G401.6 (cell line): Measurements from ENCODE around the gene LY6G6C.

Source experiments
- FAIRE-seq: peaks from 2 replicates; lab custom pipeline; 2012; peaks lifted over from hg19 to GRCh38; lab: Jason Lieb, UNC

The LY6G6C gene, protein sequence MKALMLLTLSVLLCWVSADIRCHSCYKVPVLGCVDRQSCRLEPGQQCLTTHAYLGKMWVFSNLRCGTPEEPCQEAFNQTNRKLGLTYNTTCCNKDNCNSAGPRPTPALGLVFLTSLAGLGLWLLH

DNA sequence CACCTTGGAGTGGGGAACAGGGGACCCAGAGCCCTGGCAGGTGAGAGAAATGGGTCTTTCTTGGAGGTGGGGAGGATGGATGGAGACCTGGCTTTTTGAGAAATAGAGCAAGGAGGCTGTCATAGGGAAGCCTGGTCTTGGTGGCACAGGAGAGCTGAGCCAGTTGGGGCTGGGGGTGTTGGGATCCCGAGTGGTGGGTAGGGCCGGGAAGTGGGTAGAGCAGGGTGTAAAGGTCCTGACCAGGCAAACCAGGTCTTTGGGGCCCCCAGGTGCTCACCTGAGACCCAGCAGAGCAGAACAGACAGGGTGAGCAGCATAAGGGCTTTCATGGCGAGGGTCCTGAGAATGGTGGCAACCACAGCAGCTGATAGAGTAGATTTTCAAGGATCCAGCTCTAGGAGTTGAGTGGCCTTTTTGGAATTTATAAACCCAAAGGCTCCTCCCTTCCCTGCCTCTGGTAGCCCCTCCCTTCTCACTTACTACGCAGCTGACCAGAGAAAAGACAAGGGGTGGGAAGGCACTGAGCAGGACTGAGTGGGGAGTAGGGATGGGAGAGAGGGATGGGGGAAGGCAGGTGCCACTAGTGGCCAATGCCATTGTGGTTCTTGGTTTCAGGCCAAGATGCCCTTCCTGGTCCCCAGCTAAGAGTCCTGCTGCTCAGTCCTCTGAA, at the start of gene LY6G6C:
TSS of gene LY6G6C (minus strand) at position 396 of the 670 bp plus-strand sequence. CDS start at position 329, 67 bp downstream.
- no peak for FAIRE-seq

DNA sequence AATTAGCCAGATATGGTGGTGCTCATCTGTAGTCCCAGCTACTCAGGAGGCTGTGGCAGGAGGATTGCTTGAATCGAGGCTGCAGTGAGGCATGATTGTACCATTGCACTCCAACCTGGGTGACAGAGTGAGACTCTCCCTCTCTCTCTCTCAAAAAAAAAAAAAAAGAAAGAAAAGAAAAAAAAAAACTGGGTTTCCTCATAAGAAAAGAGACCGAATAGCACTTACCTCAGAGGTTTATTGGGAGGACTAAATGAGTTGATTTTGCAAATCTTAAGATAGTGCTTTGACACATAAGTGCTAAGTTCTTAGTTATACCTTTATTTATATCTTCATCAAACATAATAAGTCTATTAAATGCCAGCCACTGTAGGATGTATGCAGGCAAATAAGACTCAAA, 49.3 kb upstream of the LY6G6C start:
- FAIRE-seq: no peak

DNA sequence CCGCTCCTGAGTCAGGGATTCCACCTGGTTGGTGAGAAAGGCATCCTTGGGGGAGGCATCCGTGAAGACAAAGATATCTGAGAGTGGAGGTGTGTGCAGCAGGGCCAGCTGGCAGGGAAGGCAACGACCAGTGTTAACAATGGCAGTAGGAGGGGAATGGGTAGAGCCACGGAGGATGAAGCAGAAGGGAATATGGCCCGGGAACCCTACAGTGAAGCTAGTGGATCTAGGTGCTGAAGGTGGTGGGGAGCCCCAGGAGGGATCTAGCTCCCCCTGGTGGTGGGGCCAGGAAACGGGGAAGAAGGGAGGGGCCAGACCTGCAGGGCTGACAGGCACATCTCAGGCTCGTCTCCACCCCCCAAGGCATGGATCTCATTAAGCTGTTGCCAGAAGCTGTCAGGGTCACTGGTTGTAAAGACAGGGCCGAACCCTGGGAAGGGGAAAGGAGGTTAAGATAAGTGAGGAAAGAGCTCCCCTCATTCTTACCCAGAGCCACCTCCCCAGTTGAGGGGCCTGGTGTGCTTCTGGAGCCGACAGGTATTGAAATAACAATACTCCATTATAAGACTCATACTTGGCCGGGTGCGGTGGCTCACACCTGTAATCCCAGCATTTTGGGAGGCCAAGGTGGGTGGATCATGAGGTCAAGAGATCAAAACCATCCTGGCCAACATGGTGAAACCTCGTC, 48.3 kb upstream of the LY6G6C start:
- FAIRE-seq: no peak

DNA sequence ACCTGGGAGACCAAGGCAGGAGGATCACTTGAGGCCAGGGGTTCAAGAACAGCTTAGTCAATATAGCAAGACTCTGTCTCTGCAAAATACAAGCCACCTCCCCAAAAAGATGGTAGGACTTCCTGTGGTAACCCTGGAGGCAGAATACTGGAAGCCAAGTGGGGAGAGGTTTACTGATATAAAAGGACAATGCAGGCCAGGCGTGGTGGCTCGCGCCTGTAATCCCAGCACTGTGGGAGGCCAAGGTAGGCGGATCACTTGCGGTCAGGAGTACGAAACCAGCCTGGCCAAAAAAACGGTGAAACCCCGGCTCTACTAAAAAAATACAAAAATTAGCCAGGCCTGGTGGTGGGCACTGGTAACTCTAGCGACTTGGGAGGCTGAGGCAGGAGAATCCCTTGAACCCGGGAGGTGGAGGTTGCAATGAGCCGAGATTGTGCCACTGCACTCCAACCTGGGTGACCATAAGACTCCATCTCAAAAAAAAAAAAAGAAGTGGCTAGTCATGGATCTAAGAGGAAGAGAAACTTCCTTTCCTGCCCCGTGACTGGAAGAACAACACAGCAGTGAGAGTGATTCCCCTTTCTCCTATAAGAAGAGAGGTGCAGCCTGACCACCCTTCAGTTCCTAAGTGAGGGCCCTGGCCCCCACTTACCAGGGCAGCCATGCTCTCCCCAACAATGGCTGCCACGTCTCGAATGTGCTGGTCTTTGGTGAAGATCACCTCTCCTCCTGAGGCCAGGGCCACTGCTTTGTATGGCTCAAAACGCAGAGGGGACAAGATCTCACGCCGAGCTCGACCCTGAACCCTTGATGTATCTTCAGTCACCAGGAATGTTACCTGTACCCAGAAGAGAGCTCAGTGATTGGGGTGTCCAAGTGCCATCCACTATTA, 47.1 kb upstream of the LY6G6C start:
- no peak for FAIRE-seq

DNA sequence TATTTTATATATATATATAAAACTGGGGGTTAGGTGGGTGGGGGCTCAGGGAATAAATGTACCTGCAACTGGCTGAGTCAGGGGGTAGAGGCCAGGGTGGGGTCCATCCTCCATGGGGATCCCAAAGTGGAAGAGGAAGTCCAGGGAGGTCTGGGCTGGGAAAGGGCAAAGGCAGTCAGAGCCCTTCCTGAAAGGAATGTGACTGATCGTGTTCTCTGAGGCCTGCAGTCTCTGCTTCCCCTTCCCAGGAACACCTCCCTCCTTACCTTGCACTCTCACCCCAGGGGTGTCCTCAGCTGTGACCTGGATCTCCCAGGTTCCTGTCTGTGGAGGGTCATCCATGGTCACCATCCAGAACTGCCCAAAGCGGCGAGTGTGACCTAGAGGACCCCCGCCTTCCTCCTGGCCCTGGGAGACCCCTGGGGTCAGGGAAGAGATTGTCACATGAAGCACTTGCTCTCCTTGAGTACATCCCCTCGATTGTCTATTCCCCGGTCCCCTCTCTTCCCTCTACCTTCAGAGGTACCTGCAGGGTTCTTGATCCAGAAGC, 45.6 kb upstream of the LY6G6C start:
- no peak for FAIRE-seq

DNA sequence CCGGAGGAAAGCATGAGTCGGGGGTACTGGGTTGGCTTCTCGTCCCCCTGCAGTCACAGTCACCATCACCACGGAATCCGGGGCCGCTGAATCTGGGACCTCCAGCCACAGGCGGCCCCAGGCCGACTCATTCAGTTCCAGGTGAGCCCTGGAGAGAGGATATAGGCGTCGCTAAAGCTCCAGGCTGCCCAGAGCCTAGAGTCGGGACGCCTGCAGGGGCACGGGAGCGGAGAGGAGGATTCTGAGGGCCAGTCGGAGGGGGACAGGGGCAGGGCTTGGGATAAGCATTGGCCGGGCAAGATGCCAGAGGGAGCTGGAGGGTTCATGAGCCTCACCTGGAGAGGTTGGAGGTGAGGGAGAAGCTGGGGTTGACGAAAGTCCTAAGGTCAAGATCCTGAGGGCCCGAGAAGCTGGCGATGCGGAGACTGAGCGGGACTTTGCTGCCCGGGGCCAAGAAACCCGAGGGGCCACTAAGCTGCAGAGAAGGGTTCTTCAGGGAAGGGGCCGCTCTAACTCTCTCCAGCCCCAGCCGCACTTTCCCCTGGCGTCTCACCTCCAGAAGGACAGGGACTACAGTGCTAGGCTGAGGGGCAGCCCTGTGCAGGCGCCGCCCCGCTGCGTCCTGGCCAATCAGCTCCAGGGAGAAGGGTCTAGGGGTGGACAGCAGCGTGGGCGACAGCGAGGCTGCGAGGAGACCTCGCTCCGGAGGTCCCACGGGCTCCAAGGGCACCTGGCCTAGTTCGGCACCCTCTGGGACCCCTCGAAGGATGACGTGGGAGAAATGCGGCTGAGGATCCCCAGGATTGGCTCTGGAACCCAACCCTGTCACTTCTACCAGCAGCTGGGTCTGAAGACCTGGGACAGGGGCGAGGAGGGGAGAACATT, 44.6 kb upstream of the LY6G6C start:
- no peak for FAIRE-seq

DNA sequence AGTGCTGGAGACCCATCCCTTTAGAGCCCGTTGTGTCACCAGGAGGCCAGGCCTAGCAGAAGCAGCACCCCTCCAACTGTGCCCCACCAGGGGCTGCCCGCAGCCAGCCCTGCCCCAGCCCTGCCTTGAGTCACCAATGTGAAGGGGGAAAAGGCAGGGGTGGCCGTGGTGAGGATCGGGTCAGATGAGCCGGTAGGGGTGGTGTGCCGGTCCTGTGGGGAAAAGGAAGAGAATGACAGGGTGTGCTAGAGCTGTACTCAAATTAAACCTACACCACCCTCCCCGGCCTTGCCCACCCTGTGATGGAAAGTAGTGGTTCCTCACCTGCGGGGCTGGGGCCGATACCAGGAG, 44.0 kb upstream of the LY6G6C start:
- no peak for FAIRE-seq

DNA sequence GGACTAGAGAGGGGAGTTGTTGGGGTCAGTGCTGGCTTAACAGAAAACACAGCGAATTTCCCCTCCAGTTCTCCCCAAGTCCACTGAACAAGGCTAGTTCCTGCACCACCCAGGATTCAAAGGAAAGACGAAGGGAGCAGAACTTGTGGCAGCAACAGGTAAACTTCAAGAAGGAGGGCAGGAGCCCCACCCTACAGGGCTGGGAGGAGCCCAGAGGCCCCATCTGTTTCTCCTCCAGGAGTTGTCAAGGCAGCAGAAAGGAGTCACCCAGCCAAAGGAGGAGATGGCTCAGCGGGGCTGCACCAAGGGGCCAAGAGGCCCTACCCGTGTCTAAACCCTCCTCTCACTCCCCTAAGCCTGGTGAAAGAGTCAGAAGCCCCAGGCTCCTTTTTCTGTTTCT, 42.7 kb upstream of the LY6G6C start:
- FAIRE-seq: no peak

DNA sequence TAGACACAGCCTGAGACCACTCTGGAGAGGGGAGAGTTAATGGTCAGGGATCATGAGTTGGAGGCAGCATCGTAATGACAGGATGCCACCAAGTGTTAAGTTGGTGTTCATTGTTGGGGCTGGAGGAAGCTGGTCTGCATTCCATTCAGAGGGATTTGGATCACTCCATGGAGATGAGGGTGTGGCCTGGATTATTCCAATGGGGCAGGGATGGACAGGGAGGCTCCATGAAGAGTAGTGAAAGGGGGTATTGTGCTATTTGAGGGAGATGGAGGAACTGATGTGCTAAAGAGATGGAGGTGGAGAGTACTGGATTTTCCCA, 42.0 kb upstream of the LY6G6C start:
- peak; percentile 80 for FAIRE-seq

DNA sequence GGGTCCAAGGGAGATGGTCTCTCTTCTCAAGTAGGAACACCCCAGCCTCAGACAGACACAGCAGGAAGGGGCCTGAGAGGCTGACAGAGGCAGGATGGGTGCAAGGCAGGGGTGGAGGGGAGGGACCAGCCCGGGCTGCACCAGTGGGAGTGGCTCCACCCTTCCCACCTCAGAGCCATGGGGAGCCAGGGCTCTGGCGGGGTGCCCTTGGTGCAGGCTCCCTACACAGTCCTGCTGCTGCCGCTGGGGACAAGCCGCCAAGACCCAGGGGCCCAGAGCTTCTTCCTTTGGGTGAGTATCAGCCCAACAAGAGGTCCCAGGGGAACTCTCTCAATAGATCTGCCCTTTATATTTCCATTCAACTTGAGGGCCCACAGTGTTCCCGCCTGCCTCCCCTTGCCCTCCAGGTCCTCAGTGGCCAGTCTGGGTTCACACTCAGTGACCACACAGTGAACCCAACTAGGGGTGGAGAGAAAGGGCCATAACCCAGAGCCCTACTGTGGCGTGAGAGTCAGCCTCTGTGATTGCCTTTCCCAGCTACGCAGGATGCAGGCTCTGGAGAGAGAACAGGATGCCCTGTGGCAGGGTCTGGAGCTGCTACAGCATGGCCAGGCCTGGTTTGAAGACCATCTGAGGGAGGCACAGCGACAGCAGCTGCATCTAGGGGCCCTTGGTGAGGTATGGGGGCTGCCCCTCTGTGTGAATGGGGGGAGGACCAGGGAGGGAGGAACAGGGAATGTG, 41.5 kb upstream of the LY6G6C start:
- no peak for FAIRE-seq

DNA sequence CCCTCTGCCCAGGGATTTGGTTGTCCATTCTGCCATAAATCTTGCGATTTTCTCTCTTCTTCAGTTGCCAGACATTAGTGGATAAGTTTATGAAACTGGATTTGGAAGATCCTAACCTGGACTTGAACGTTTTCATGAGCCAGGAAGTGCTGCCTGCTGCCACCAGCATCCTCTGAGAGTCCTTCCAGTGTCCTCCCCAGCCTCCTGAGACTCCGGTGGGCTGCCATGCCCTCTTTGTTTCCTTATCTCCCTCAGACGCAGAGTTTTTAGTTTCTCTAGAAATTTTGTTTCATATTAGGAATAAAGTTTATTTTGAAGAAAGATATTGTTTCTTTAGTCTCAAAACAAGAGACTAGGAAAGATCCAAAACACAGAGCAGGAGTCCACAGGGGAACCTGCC, 40.8 kb upstream of the LY6G6C start, which contains the start of gene SAPCD1:
TSS of gene SAPCD1 (plus strand) at position 301 of the 400 bp plus-strand sequence. CDS start 399 bp downstream, outside the sequence.
- no peak for FAIRE-seq

DNA sequence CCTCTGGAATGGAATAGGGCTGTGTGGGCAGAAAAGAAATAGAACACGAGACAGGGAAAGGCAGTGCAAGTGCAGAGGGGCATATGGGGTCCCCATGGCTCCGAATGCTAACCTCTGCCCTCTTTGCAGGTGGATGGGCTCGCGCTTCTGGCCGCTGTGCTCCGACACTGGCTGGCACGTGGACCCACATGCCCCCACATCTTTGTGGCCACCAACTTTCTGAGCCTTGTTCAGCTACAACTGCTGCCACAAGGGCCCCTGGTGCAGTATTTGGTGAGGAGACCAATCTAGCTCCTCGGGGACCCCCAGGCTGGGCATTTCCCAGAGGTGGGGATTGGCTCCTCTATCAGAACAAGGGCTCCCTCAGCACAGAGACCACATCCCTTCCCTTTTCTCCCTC, 39.8 kb upstream of the LY6G6C start:
- FAIRE-seq: no peak

DNA sequence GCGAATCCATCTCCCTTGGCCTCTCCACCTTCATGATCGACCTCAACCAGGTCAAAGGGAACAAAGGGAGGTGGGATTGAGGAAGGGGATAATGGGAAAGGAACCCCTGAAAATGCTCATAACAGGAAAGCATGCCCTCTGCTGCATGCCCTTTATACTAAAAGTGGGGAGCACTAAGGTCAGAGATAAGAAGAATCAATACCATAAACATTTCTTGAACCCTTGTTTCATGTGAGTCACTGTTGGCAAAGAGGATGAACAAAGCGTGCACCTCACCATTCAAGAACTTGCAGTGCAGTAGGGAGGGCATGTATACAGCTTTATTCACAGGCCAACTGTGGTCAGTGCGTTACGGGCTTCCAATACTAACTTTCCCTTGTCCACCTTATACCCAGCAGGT, 39.2 kb upstream of the LY6G6C start:
- no peak for FAIRE-seq

DNA sequence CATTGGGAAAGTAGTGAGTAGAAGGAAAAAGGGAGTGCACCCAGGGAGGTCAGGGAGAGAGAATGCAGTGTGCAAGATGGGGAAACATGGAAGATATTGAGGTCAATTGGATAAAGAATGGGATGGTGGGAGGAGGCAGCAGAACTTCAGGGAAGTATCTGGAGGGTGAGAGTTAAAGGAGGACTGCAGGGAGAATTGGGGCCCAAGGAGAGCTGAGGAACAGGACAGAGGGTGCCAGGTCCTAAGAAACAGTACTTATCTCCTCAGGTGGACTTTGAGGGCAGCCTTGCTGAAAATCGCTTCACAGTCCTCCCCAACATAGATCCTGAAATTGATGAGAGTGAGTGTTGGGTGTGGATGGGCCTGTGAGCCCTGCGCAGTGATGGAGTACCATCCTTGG, 36.7 kb upstream of the LY6G6C start:
- no peak for FAIRE-seq

DNA sequence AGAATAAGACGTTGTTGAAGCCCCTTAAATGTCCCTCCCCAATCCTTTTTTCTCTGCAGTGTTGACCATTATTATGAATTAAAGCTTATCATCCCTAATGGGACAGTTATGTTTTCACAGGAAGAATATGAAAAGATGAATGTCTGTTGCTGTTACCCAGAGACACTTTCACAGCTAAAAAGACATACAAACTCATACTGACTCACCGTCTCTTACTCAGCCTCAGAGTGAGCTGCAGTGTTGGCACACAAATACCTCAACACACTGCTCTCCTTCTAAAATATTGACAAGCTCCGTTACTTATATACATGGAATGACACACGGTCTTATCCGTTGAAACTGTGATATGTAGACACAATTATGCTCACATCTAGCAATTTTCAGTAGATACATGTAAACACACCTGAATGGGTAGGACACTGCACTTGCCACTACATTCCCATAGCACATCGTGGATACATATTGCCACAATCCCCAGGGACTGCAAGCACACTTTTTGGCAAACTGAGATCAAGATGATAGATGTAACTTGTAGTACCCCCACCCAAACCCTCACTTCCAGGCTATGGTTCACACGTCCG, 31.3 kb upstream of the LY6G6C start:
- FAIRE-seq: no peak

DNA sequence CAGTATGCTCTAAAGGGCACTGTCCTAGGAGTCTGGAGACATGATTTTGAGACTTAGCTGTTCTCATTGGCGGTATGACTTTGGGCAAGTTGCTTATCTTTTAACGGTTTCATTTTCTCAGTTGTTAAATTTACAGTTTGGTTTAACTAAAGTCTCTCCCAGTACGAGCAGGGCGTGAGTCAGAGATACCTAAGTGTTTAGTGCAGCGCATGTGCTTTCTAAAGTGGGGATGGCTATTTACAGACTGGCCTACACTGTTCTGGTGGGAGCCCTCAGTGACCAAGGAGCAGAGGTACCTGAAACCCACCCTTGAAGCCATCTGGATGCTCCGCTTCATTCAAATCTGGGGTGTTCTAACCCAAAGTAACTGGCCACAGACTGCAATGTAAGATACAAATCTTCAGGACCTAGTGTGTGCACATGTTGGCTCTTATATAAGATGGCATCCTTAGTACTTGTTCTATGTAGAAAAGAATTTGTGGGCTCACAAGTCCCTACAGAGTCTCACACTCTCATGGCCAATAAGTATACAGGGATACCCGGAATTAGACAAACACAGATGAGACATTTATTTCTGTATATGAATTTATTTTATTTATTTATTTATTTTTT, 29.0 kb upstream of the LY6G6C start:
- no peak for FAIRE-seq

DNA sequence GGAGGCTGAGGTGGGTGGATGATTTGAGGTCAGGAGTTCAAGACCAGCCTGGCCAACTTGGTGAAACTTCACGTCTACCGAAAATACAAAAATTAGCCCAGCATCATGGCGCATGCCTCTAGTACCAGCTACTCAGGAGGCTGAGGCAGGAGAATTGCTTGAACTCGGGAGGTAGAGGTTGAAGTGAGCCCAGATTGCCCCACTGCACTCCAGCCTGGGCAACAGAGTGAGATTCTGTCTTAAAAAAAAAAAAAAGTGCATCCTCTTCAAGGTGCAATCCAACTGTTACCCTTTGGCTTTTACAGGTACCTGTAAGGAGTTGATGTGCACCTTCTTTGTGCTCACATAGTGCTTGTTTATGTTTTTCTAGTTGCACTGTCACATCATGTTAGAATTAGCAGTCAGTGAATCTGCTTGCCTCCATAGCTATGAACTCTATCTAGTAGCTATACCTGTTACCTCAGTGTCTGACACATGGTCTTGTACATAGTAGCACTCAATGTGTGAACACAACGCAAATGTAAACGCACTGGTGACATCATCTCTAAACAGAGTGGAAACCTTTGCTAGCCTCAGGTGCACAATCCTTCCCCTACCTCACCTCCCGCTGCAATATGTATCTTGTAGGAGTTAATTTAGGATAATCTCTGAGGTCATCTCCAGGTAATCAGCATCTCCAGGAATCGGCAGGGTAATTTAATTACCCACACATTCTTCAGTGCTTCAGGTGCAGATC, 27.9 kb upstream of the LY6G6C start:
- no peak for FAIRE-seq

DNA sequence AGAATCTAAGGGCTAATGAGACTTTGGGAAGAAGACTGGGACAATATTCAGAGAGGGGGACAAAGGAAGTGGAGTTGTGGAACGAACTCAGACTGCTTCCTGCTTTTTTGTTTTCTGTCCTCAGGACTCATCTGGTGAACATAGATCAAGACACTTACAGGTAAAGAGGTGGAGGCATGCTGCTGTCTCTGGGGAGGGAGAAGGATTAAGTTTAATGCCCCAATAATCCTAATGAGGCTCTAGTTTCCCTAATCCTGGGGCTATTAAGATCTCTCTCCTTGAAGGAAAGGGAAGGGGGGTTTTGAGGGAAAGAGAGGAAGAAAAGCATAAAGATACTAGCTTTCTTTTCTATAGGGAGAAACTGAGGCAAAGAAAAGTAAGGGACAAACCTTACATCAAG, 22.9 kb upstream of the LY6G6C start:
- FAIRE-seq: no peak

DNA sequence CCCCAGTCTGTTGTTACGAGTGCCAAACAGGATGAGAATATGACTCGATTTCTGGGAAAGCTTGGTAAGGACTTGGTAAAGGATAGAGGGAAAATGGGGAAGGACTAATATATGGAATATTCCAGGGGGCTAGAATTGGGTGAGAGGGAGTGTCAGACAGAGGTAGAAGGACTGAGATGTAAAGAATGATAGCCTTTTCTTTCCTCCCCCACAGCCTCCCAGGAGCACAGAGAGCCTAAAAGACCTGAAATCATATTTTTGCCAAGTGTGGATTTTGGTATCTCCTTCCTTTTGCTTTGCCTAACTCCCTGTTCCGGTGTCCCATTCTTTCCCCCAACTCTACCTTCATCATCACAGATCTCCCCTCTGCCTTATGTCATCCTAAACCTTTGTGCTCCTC, 21.3 kb upstream of the LY6G6C start:
- no peak for FAIRE-seq
